ENCODE results near the gene PLA2G2E.

DNA sequence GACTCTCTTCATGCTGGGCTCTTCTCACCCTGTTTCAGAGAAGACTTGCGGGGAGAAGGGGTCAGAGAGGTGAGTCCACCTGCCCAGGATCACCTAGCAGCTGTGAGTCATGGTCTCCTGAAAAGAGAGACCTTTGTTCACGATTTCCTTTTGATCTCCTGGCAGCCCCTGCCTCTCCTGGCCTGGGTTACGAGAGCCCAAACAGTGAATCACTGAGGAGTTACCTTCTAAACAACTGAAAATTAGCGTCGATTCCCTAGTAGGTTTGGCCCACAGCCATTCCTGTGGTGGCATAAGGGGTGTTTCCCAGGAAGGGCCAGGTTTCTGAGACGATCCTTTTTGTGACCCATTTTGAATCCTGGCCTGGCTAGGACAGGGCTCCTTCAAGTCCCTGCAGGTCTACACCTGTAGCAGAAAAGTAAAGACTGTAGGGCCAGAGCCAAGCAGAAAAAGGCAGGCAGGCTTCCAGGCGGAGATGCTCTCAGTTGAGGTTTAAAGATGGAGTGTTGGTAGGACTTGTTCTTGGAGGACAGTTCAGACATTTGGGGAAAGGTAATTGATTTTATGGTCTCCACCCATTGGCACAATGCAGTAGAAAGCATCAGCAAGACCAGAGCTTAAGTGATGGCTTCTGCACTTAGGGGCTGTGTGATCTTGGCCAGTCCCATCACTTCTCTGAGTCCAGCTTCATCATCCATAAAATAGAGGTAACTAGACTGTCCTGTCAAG, 2.1 kb upstream of the PLA2G2E start:
- TF ChIP-seq, protein P1, sequence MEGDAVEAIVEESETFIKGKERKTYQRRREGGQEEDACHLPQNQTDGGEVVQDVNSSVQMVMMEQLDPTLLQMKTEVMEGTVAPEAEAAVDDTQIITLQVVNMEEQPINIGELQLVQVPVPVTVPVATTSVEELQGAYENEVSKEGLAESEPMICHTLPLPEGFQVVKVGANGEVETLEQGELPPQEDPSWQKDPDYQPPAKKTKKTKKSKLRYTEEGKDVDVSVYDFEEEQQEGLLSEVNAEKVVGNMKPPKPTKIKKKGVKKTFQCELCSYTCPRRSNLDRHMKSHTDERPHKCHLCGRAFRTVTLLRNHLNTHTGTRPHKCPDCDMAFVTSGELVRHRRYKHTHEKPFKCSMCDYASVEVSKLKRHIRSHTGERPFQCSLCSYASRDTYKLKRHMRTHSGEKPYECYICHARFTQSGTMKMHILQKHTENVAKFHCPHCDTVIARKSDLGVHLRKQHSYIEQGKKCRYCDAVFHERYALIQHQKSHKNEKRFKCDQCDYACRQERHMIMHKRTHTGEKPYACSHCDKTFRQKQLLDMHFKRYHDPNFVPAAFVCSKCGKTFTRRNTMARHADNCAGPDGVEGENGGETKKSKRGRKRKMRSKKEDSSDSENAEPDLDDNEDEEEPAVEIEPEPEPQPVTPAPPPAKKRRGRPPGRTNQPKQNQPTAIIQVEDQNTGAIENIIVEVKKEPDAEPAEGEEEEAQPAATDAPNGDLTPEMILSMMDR (conservative IDR thresholded peaks at IDR 0.05 in 1 of 2, IDR thresholded peaks at IDR 0.05 in 1 of 2; ENCODE audit: extremely low read depth in 1 of 2, insufficient read depth in 1 of 2, low read depth in 1 of 2, low read length in 2 of 2), result no peak
- no peak for TF ChIP-seq EZH2 (IDR thresholded peaks at IDR 0.05; ENCODE audit: borderline replicate concordance, low read length)

Measured in mammary epithelial cell (primary cell).